AG09319 (cell line): ENCODE results near the gene GATAD2A.

ENCODE experiments used
- DNase-seq: peaks from one replicate; pipeline ENCODE4 v3.0.0-alpha.2; 2010; ENCODE audit warnings: low read depth; ENCODE audit errors: extremely low read depth
- CTCF ChIP-seq: IDR thresholded peaks from 2 replicates; pipeline ENCODE4 v1.5.1; 2011; ENCODE audit warnings: low read depth, mild to moderate bottlenecking, inconsistent platforms, low read length, moderate library complexity

The GATAD2A gene

GRCh38 chr19:19409205-19409604 is 3.7 kb downstream of the GATAD2A start:
- no peak for DNase-seq
- no peak for TF ChIP-seq CTCF

- DNase-seq: no peak
- no peak for TF ChIP-seq CTCF
Observed at GRCh38 chr19:19409631-19410030, 4.2 kb downstream of the GATAD2A start.

- DNase-seq: no peak
Observed at GRCh38 chr19:19410553-19411550, 5.4 kb downstream of the GATAD2A start.

GRCh38 chr19:19416280-19416679 is 10.8 kb downstream of the GATAD2A start:
- DNase-seq: no peak
- no peak for TF ChIP-seq CTCF

More at GRCh38 chr19:19410553-19411550, 5.4 kb downstream of the GATAD2A start:
- TF ChIP-seq CTCF: no peak

GRCh38 chr19:19417046-19417445 is 11.6 kb downstream of the GATAD2A start:
- TF ChIP-seq CTCF: no peak
- no peak for DNase-seq

- no peak for DNase-seq
- TF ChIP-seq CTCF: no peak
Observed at GRCh38 chr19:19417628-19418245, 12.3 kb downstream of the GATAD2A start.
